Testis (tissue), 2 donors: Measurements from ENCODE around the gene TBC1D2.

ENCODE experiments used
- POLR2A ChIP-seq: fragments of 450-650 bp; IDR thresholded peaks from one replicate; pipeline ENCODE4 v1.6.1; 2017; ENCODE audit warnings: antibody characterized with exemption, mild to moderate bottlenecking, moderate library complexity
- TF ChIP-seq, protein P1 (sequence below), 3 experiments: fragments of 450-650 bp in 2 of 3; fragments of 200-600 bp in 1 of 3; sonication (generic) in 1 of 3; IDR thresholded peaks; one replicate each; pipeline ENCODE4 v1.5.1; 2016 to 2019; ENCODE audit warnings: antibody characterized with exemption in 3 of 3, mild to moderate bottlenecking in 2 of 3, moderate library complexity in 1 of 3

DNA sequence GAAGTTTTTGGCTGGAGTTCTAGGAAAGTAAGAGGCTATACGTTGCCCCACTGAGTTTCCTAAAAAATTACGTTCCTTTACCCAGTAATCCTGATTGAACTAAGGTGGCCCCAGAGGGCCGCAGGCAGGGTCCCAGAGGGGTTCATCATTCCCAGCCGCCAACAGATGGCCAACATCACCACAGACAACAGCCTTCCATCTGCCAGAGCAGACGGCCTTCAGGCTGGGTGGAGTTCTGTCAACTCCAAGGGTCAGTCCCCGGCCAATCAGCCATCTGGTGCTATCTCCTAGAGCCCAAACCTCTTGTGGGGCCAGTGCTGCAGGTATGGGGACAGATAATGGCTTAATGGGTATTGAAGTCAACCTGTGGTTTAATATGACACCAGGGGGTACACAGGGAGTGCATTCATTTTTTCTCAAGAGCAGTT, 30.4 kb downstream of the TBC1D2 start:
- TF ChIP-seq, protein P1, sequence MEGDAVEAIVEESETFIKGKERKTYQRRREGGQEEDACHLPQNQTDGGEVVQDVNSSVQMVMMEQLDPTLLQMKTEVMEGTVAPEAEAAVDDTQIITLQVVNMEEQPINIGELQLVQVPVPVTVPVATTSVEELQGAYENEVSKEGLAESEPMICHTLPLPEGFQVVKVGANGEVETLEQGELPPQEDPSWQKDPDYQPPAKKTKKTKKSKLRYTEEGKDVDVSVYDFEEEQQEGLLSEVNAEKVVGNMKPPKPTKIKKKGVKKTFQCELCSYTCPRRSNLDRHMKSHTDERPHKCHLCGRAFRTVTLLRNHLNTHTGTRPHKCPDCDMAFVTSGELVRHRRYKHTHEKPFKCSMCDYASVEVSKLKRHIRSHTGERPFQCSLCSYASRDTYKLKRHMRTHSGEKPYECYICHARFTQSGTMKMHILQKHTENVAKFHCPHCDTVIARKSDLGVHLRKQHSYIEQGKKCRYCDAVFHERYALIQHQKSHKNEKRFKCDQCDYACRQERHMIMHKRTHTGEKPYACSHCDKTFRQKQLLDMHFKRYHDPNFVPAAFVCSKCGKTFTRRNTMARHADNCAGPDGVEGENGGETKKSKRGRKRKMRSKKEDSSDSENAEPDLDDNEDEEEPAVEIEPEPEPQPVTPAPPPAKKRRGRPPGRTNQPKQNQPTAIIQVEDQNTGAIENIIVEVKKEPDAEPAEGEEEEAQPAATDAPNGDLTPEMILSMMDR (IDR thresholded peaks at IDR 0.05): no peak
- no peak for TF ChIP-seq POLR2A
